NCI-H2196 treated with DMSO at 0.1 percent for 48 hours (cell line): ENCODE results near the gene WNT7B.

Experiments used
- DNase-seq: peaks from one replicate; lab custom pipeline; 2025; ENCODE audit not compliant: unreplicated experiment; lab: John Stamatoyannopoulos, UW

WNT7B gene

GRCh38 chr22:45891996-45892621, 84.9 kb downstream of the WNT7B start:
- DNase-seq, result no peak

- no peak for DNase-seq
These were observed 85.4 kb downstream of the WNT7B start for GRCh38 chr22:45891471-45891995.

GRCh38 chr22:45891021-45891421, 85.9 kb downstream of the WNT7B start:
- no peak for DNase-seq

GRCh38 chr22:45890351-45890635, 86.7 kb downstream of the WNT7B start:
- DNase-seq, result no peak

- no peak for DNase-seq
These were observed 87.2 kb downstream of the WNT7B start for GRCh38 chr22:45889539-45890350.

GRCh38 chr22:45889093-45889538, 87.8 kb downstream of the WNT7B start:
- DNase-seq, result no peak

GRCh38 chr22:45888221-45889092, 88.5 kb downstream of the WNT7B start:
- DNase-seq, result no peak

GRCh38 chr22:45887202-45888131, 89.5 kb downstream of the WNT7B start:
- peak; percentile 88 for DNase-seq

GRCh38 chr22:45886540-45886939, 90.4 kb downstream of the WNT7B start:
- DNase-seq, result no peak

GRCh38 chr22:45885941-45886395, 91.0 kb downstream of the WNT7B start:
- no peak for DNase-seq

- DNase-seq, result no peak
These were observed 91.7 kb downstream of the WNT7B start for GRCh38 chr22:45885171-45885840.

- no peak for DNase-seq
These were observed 92.5 kb downstream of the WNT7B start for GRCh38 chr22:45884201-45885062.

- no peak for DNase-seq
These were observed 93.2 kb downstream of the WNT7B start for GRCh38 chr22:45883811-45884170.

- no peak for DNase-seq
These were observed 93.8 kb downstream of the WNT7B start for GRCh38 chr22:45882881-45883810.

GRCh38 chr22:45881524-45881875, 95.5 kb downstream of the WNT7B start:
- DNase-seq, result no peak

- no peak for DNase-seq
These were observed 96.0 kb downstream of the WNT7B start for GRCh38 chr22:45880716-45881523.

- no peak for DNase-seq
These were observed 96.8 kb downstream of the WNT7B start for GRCh38 chr22:45880091-45880715.
